H1 (cell line): Measurements from ENCODE around the gene PLA2R1. TPM values are rescaled to one million over a fixed set of nuclear protein-coding genes. Genes with fewer than 3 reads are reported as not detected.

Experiments
- CTCF ChIA-PET: fragments of 300-600 bp; sonication (Branson Sonifier 250); formaldehyde crosslinking; loops from one replicate; lab custom pipeline; 2021; ENCODE audit not compliant: partially characterized antibody; lab: Charles Lee
- POLR2A ChIA-PET: fragments of 300-600 bp; sonication (Branson Sonifier 250); formaldehyde crosslinking; loops from one replicate; lab custom pipeline; 2021; ENCODE audit warnings: inconsistent platforms; ENCODE audit not compliant: partially characterized antibody; lab: Charles Lee
- DNase-seq, 2 experiments: peaks; one replicate each; pipeline versions ENCODE4 v3.0.0 to v3.0.0-alpha.2; 2010 to 2022; ENCODE audit warnings: low spot score in 2 of 2, low read depth in 1 of 2, mixed read lengths in 1 of 2
- FAIRE-seq: peaks from 2 replicates; lab custom pipeline; 2011; peaks lifted over from hg19 to GRCh38; lab: Jason Lieb, UNC
- H2AFZ ChIP-seq: 2 replicates; pipeline ENCODE4 v1.8.1; 2012; ENCODE audit warnings: low read length, inconsistent platforms
- H2AK5ac ChIP-seq: 2 replicates; pipeline ENCODE4 v1.6.1; 2013; ENCODE audit warnings: low read depth, low read length
- H2BK120ac ChIP-seq: replicated peaks from 2 replicates; pipeline ENCODE3; 2013; ENCODE audit warnings: low read depth, low read length, inconsistent platforms
- H2BK12ac ChIP-seq: 2 replicates; pipeline ENCODE4 v1.6.1; 2013; ENCODE audit warnings: low read depth, low read length
- H2BK15ac ChIP-seq: 2 replicates; pipeline ENCODE4 v1.6.1; 2013; ENCODE audit warnings: low read length
- H2BK20ac ChIP-seq: 2 replicates; pipeline ENCODE4 v1.6.1; 2013; ENCODE audit warnings: low read length
- H2BK5ac ChIP-seq: 2 replicates; pipeline ENCODE4 v1.6.1; 2013; ENCODE audit warnings: low read depth, low read length
- H3K14ac ChIP-seq: 2 replicates; pipeline ENCODE4 v1.6.1; 2013; ENCODE audit warnings: inconsistent platforms; ENCODE audit not compliant: insufficient read length
- H3K18ac ChIP-seq: 2 replicates; pipeline ENCODE4 v1.6.1; 2013; ENCODE audit warnings: low read length; ENCODE audit errors: extremely low read depth
- H3K23ac ChIP-seq: 2 replicates; pipeline ENCODE4 v1.6.1; 2013; ENCODE audit warnings: inconsistent platforms; ENCODE audit not compliant: insufficient read length
- H3K23me2 ChIP-seq: 2 replicates; pipeline ENCODE4 v1.6.1; 2013; ENCODE audit warnings: low read depth, low read length
- H3K27ac ChIP-seq: 2 replicates; pipeline ENCODE4 v1.6.1; 2011; ENCODE audit warnings: low read depth, low read length, inconsistent platforms
- H3K27me3 ChIP-seq, 4 experiments: replicated peaks in 1 of 4; 1 replicate in 1 of 4; 2 replicates in 3 of 4; pipeline versions ENCODE4 v1.6.1 to v1.8.1; 2011 to 2013; ENCODE audit warnings: low read length in 3 of 4, mild to moderate bottlenecking in 3 of 4, inconsistent platforms in 2 of 4, mixed read lengths in 2 of 4, moderate library complexity in 1 of 4; ENCODE audit not compliant: control insufficient read depth in 3 of 4, insufficient read depth in 3 of 4; ENCODE audit errors: extremely low read depth in 1 of 4
- H3K36me3 ChIP-seq, 4 experiments: 2 replicates each; pipeline versions ENCODE4 v1.6.1 to v1.8.1; 2011 to 2013; ENCODE audit warnings: mild to moderate bottlenecking in 4 of 4, low read length in 3 of 4, moderate library complexity in 2 of 4, control low read depth in 1 of 4, inconsistent platforms in 1 of 4; ENCODE audit not compliant: insufficient read depth in 4 of 4, control insufficient read depth in 2 of 4
- H3K4ac ChIP-seq: replicated peaks from 2 replicates; pipeline ENCODE3; 2013; ENCODE audit warnings: low read length, low read depth, mixed read lengths, inconsistent platforms; ENCODE audit not compliant: insufficient read length
- H3K4me1 ChIP-seq, 4 experiments: replicated peaks in 1 of 4; 1 replicate in 1 of 4; 2 replicates in 3 of 4; pipeline versions ENCODE4 v1.6.1 to v1.8.1; 2011 to 2013; ENCODE audit warnings: low read length in 3 of 4, inconsistent platforms in 2 of 4, mixed read lengths in 1 of 4; ENCODE audit not compliant: insufficient read depth in 4 of 4, control insufficient read depth in 3 of 4
- H3K4me2 ChIP-seq, 2 experiments: 2 replicates each; pipeline versions ENCODE4 v1.6.1 to v1.8.1; 2011 to 2013; ENCODE audit warnings: low read depth in 2 of 2, low read length in 2 of 2, control low read depth in 1 of 2, inconsistent platforms in 1 of 2, mild to moderate bottlenecking in 1 of 2; ENCODE audit not compliant: insufficient read depth in 1 of 2
- H3K4me3 ChIP-seq, 4 experiments: fragments of 200-600, 300-600 bp in 1 of 4; sonication (generic), shearing (Covaris generic), sonication (Bioruptor Twin) in 1 of 4; 2 replicates each; pipeline versions ENCODE4 v1.5.1 to v1.8.1; 2011 to 2016; ENCODE audit warnings: low read length in 4 of 4, low read depth in 3 of 4, control low read depth in 2 of 4, inconsistent platforms in 2 of 4, mild to moderate bottlenecking in 2 of 4, mixed read lengths in 1 of 4, moderate library complexity in 1 of 4; ENCODE audit not compliant: insufficient read depth in 2 of 4; ENCODE audit errors: extremely low read depth in 1 of 4
- H3K56ac ChIP-seq: replicated peaks from 2 replicates; pipeline ENCODE3; 2013; ENCODE audit warnings: low read depth, mild to moderate bottlenecking, mixed read lengths, low read length, inconsistent platforms; ENCODE audit not compliant: insufficient read length
- H3K79me1 ChIP-seq: 2 replicates; pipeline ENCODE4 v1.6.1; 2013; ENCODE audit warnings: low read depth, low read length, control low read depth
- H3K79me2 ChIP-seq, 2 experiments: 2 replicates each; pipeline versions ENCODE4 v1.6.1 to v1.8.1; 2012 to 2013; ENCODE audit warnings: low read length in 2 of 2, mild to moderate bottlenecking in 2 of 2, inconsistent platforms in 1 of 2; ENCODE audit not compliant: insufficient read depth in 2 of 2, control insufficient read depth in 1 of 2
- H3K9ac ChIP-seq, 4 experiments: replicated peaks in 1 of 4; 1 replicate in 1 of 4; 2 replicates in 3 of 4; pipeline versions ENCODE4 v1.6.1 to v1.8.1; 2011 to 2013; ENCODE audit warnings: low read depth in 3 of 4, low read length in 3 of 4, control low read depth in 2 of 4, mild to moderate bottlenecking in 2 of 4, moderate library complexity in 2 of 4, inconsistent platforms in 1 of 4; ENCODE audit errors: extremely low read depth in 1 of 4
- H3K9me3 ChIP-seq, 2 experiments: 2 replicates each; pipeline versions ENCODE4 v1.6.1 to v1.8.1; 2012 to 2013; ENCODE audit warnings: mild to moderate bottlenecking in 2 of 2, moderate library complexity in 2 of 2, control low read depth in 1 of 2, inconsistent platforms in 1 of 2, low read depth in 1 of 2, low read length in 1 of 2, mixed read lengths in 1 of 2; ENCODE audit not compliant: insufficient read depth in 2 of 2
- H4K20me1 ChIP-seq, 2 experiments: replicated peaks in 1 of 2; 2 replicates each; pipeline versions ENCODE3 to v1.8.1; 2011 to 2013; ENCODE audit warnings: inconsistent platforms in 2 of 2, low read length in 2 of 2, mild to moderate bottlenecking in 1 of 2; ENCODE audit not compliant: insufficient read depth in 2 of 2, control insufficient read depth in 1 of 2
- H4K5ac ChIP-seq: 2 replicates; pipeline ENCODE4 v1.6.1; 2013; ENCODE audit warnings: low read length, low read depth, mixed read lengths, inconsistent platforms; ENCODE audit not compliant: insufficient read length
- H4K8ac ChIP-seq: 2 replicates; pipeline ENCODE4 v1.8.0; 2013; ENCODE audit warnings: mild to moderate bottlenecking, moderate library complexity, low read length, inconsistent platforms; ENCODE audit not compliant: insufficient read depth; ENCODE audit errors: extremely low read depth
- H4K91ac ChIP-seq: replicated peaks from 2 replicates; pipeline ENCODE3; 2013; ENCODE audit warnings: low read length, mixed read lengths, inconsistent platforms; ENCODE audit not compliant: insufficient read length
- CTCF ChIP-seq, 3 experiments: IDR thresholded peaks; 1 replicate in 2 of 3; 2 replicates in 1 of 3; pipeline versions ENCODE4 v1.5.1 to v1.6.1; 2011; ENCODE audit warnings: low read length in 3 of 3, mild to moderate bottlenecking in 3 of 3, inconsistent platforms in 2 of 3, low read depth in 1 of 3, moderate library complexity in 1 of 3; ENCODE audit not compliant: insufficient read depth in 1 of 3; ENCODE audit errors: control extremely low read depth in 1 of 3
- SIRT6 ChIP-seq: IDR thresholded peaks from one replicate; pipeline ENCODE4 v1.7.1; 2012; ENCODE audit warnings: low read length, inconsistent platforms
- WGBS, 2 experiments: shearing (Covaris generic) in 1 of 2; methylation state at CpG; one replicate each; pipeline versions ENCODE4 v1.1.6 to v1.1.7; 2013 to 2015; ENCODE audit warnings: low lambda C conversion rate in 2 of 2, mixed read lengths in 2 of 2, inconsistent platforms in 1 of 2, low coverage in 1 of 2, missing lambda C conversion rate in 1 of 2; ENCODE audit not compliant: insufficient replicate concordance in 2 of 2, insufficient coverage in 1 of 2, insufficient read length in 1 of 2; ENCODE audit errors: extremely low coverage in 1 of 2, missing lambda C conversion rate in 1 of 2; 5-methylcytosine and 5-hydroxymethylcytosine counted together
- polyA plus RNA-seq, 7 experiments: library from polyadenylated mRNA; depleted of rRNA in 3 of 7; stranded (reverse) in 5 of 7; unstranded in 2 of 7; fragments of >200 nt in 5 of 7; fragments of 200-250 nt in 2 of 7; gene quantifications; 1 replicate in 5 of 7; 2 replicates in 1 of 7; 4 replicates in 1 of 7; pipeline versions ENCODE4 v1.2.1 to v1.2.3, GENCODE V29; 2011 to 2013; ENCODE audit warnings: missing spikeins in 2 of 7, mixed read lengths in 2 of 7
- total RNA-seq: library from RNA; stranded (reverse); fragmentation: NEBNext Ultra II Directional; extraction: Animal tissue kit (Norgen Biotek cat#: 25700); gene quantifications from 2 replicates; pipeline ENCODE4 v1.2.1, GENCODE V29; 2021

PLA2R1 gene
- total and polyA plus RNA-seq, 2 of the 8 experiments (the other 6 are each of a cell fraction or from before 2014, with no cell fraction given): 0.65 to 1.5 TPM

DNA sequence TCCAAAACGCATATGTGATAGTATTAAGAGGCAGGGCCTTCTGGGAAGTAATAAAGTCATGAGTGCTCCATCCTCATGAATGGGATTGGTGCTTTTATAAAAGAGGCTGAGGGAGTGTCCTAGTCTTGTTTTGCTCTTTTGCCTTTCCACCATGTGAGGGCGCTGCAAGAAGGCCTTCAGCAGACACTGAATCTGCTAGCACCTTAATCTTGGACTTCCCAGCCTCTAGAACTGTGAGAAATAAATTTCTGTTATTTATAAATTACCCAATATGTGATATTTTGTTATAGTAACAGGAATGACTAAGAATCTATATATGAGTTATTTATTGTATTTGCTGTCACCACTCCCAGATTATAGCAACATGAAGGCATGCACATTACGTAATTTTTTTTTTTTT, 63.5 kb downstream of the PLA2R1 start:
- no peak overlapping the region for H3K4ac ChIP-seq
- no peak overlapping the region for H4K8ac ChIP-seq
- no peak overlapping the region for H3K4me2 ChIP-seq
- no peaks in the 10 kb centered on the region for H3K23me2 ChIP-seq
- H2BK120ac ChIP-seq: no peak overlapping the region
- H3K23ac ChIP-seq: no peak overlapping the region
- no peak overlapping the region for H2BK20ac ChIP-seq
- peaks cover 0 to 2% (median 0%) of the 10 kb centered on the region in 4 experiments; a peak in 1 of 7 replicates for H3K4me1 ChIP-seq
- no peak overlapping the region for H3K56ac ChIP-seq
- no peak overlapping the region for H4K91ac ChIP-seq
- no peak overlapping the region for H2BK12ac ChIP-seq
- H2AK5ac ChIP-seq: no peak overlapping the region
- H3K9me3 ChIP-seq: peaks cover 0 to 10% of the 10 kb centered on the region in 2 experiments; a peak in 2 of 4 replicates
- no peak overlapping the region for H3K18ac ChIP-seq
- no peaks in the 10 kb centered on the region for H3K79me2 ChIP-seq
- ChIA-PET CTCF (interaction anchor here (2.0 kb wide), 1 partner anchor 10 kb away, joined by 10 read pairs; no protein-coding TSS in a partner anchor), POLR2A (no interaction called here)
- no peaks in the 10 kb centered on the region for H3K79me1 ChIP-seq
- H4K20me1 ChIP-seq: no peaks in the 10 kb centered on the region
- no peak overlapping the region for H3K9ac ChIP-seq
- no peak overlapping the region for H3K27ac ChIP-seq
- no peak overlapping the region for H4K5ac ChIP-seq
- FAIRE-seq (no peak), DNase-seq (no peak)
- no peaks in the 10 kb centered on the region for H3K27me3 ChIP-seq
- H3K14ac ChIP-seq: no peak overlapping the region
- 91% methylated on average over 3 of the region's 3 CpGs; no CpG with 5 or more reads in 1 of the 2 experiments for WGBS, 2 experiments
- no peak overlapping the region for H2BK5ac ChIP-seq
- no peak overlapping the region for H2AFZ ChIP-seq
- no peak overlapping the region for H3K4me3 ChIP-seq
- no peaks in the 10 kb centered on the region; a peak in 1 of 8 replicates for H3K36me3 ChIP-seq
- H2BK15ac ChIP-seq: no peak overlapping the region
- TF ChIP-seq CTCF (IDR thresholded peaks at IDR 0.05; ENCODE audit: control extremely low read depth in 1 of 3, insufficient read depth in 1 of 3, low read depth in 1 of 3, low read length in 3 of 3): peak; percentile 7 to 51 (median 32)
- TF ChIP-seq SIRT6: no peak
